Inferior parietal cortex (tissue), 1 donor: Measurements from ENCODE around the gene DMBX1.

Experiments used
- DNase-seq: peaks from one replicate; pipeline ENCODE4 v3.0.0-alpha.2; 2016; ENCODE audit errors: extremely low spot score

DMBX1 gene

GRCh38 chr1:46483589-46483988 is 6.0 kb upstream of the DMBX1 start:
- DNase-seq, result no peak

GRCh38 chr1:46484783-46485490 is 4.7 kb upstream of the DMBX1 start:
- no peak for DNase-seq

GRCh38 chr1:46485564-46486431 is 3.8 kb upstream of the DMBX1 start:
- DNase-seq, result no peak

GRCh38 chr1:46486432-46487015 is 3.1 kb upstream of the DMBX1 start:
- DNase-seq, result no peak

- no peak for DNase-seq
Observed at GRCh38 chr1:46487818-46488218, 1.8 kb upstream of the DMBX1 start.

- no peak for DNase-seq
Observed at GRCh38 chr1:46488343-46489168, 1.1 kb upstream of the DMBX1 start.

GRCh38 chr1:46489169-46489637 is 433 bp upstream of the DMBX1 start:
- DNase-seq, result no peak

GRCh38 chr1:46490406-46490655 is 695 bp downstream of the DMBX1 start:
- no peak for DNase-seq

- no peak for DNase-seq
Observed at GRCh38 chr1:46490656-46491442, 1.2 kb downstream of the DMBX1 start.

GRCh38 chr1:46491443-46492268 is 2.0 kb downstream of the DMBX1 start:
- no peak for DNase-seq

GRCh38 chr1:46492269-46492853 is 2.7 kb downstream of the DMBX1 start:
- no peak for DNase-seq

- DNase-seq, result no peak
Observed at GRCh38 chr1:46492871-46493270, 3.2 kb downstream of the DMBX1 start.

- no peak for DNase-seq
Observed at GRCh38 chr1:46493316-46494032, 3.8 kb downstream of the DMBX1 start.

- no peak for DNase-seq
Observed at GRCh38 chr1:46494910-46495309, 5.3 kb downstream of the DMBX1 start.

GRCh38 chr1:46495778-46496177 is 6.1 kb downstream of the DMBX1 start:
- DNase-seq, result no peak

GRCh38 chr1:46496505-46496904 is 6.9 kb downstream of the DMBX1 start:
- DNase-seq, result no peak

- DNase-seq, result no peak
Observed at GRCh38 chr1:46497020-46497419, 7.4 kb downstream of the DMBX1 start.

- no peak for DNase-seq
Observed at GRCh38 chr1:46497665-46498064, 8.0 kb downstream of the DMBX1 start.

GRCh38 chr1:46501528-46501927 is 11.9 kb downstream of the DMBX1 start:
- DNase-seq, result no peak
